Measurements from ENCODE around the gene GSDMA.

The GSDMA gene

DNA sequence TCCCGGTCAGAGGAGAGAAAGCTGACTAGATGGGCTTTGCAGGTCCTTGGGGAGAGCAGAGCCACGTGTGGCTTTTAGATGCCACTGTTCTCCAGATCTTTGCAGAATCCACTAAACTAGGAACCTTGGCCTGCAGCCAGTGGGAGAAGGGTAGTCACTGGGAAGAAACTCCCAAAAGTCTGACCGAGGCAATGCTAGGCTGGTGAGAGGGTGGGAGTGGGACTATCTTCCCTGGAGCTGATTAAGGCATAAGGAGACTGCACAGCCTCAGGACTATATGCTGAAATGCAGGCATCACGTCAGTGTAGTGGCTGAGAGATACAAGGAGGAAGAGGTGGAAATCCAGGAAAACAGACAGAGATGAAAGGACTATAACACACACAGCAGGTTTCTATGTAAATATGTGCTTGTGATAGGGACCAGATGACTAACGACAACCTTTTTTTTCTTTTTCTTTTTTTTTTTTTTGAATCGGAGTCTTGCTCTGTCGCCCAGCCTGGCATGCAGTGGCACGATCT lies 2.2 kb upstream of the GSDMA start:
- no peak for DNase-seq (ENCODE audit: low read depth)

DNA sequence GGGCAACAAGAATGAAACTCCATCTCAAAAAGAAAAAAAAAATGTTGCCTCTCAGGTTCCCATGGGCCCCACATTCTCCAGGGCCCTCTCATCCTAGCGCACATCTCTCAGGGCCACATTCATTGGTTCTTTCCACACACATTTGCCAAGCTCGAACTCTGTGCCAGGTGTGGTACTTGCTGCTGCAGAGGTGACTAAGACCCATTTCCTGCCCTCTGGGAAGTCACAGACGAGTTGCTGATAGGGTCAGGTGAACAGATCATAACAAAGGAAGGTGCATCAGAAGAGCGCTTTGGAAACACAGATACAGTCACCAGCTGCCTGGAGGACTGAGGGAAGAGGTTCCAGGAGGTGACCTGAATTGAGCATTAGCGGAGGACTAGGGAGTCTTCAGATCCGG lies 1.0 kb downstream of the GSDMA start:
- DNase-seq (ENCODE audit: low read depth): no peak

DNA sequence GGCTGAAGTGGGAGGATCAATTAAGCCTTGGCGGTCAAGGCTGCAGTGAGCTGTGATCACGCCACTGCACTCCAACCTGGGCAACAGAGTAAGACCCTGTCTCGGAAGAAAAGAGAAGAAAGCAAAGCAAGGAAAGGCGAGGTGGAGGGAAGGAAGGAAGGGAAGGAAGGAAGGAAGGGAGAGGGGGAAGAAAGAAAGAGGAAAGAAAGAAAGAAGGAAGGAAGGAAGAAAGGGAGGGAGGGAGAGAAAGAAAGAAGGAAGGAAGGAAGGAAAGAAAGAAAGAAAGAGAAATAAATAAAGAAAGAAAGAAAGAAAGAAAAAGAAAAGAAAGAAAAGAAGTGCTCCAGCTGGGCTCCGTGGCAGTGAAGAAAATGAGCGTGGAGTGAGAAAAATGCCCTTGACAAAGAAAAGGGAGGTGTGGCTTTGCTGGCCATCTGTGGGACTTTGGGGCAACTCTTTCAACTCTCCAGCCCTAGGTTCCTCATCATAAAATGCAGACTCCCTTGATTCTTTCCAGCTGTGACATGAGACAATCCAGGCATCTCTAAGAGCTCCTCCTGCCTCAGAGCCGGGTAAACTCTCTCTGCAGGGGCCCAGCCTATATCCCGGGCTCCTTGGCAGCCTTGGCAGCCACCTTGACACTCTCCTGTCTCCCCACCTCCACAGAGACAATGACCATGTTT lies 2.4 kb downstream of the GSDMA start:
- no peak for DNase-seq (ENCODE audit: low read depth)

DNA sequence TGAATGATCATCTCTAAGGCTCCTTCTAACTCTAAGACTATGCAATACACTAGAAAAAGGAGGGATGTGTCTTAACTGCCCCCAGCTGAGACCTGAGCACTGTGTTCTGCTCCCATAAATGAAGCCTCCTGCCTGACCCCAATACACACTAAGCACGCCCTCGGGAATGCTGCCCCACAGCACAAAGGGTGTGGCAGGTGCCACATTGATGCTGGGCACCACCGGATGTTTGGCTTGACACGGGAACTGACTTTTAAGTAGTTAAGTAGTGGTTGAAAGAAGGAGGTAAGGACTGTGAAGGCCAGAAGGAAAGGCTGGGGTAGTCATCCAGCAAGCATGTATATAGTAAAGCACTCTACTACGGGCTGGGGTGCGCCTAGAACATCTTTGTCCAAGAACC lies 4.0 kb downstream of the GSDMA start:
- no peak for DNase-seq (ENCODE audit: low read depth)

DNA sequence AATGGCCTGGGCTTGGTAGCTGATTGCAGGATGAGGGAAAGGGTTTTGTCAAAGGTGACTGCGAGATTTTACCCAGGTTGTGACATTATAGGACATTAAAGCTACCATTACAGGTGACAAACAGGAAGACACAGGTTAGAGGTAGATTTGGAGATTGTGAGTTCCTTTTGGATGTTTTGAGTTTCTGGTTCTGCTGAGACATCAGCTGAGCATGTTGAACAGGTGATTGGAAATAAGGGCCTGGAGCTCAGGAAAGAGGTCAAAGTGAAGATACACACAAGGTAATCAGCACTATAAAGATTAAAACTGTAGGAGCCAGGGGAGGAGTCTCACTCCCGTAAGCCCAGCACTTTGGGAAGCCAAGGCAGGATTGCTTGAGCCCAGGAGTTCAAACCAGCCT lies 6.0 kb downstream of the GSDMA start:
- DNase-seq (ENCODE audit: low read depth): no peak

DNA sequence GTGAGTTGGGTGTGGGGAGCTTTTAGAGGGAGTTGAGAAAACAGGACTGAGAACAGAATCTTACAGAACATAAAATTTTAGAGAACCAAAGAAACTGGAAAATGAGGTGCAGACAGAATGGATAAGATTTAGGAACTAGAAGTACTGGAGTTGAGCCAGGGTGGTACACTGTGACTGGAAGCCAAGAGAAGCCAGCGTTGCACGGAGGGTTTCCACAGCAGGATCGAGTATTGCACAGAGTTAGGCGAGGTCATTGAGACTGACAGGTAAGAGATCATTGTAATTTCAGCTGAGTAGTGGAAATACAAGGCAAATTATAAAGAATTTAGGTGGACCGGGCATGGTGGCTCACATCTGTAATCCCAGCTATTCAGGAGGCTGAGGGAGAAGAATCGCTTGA lies 6.6 kb downstream of the GSDMA start:
- no peak for DNase-seq (ENCODE audit: low read depth)

DNA sequence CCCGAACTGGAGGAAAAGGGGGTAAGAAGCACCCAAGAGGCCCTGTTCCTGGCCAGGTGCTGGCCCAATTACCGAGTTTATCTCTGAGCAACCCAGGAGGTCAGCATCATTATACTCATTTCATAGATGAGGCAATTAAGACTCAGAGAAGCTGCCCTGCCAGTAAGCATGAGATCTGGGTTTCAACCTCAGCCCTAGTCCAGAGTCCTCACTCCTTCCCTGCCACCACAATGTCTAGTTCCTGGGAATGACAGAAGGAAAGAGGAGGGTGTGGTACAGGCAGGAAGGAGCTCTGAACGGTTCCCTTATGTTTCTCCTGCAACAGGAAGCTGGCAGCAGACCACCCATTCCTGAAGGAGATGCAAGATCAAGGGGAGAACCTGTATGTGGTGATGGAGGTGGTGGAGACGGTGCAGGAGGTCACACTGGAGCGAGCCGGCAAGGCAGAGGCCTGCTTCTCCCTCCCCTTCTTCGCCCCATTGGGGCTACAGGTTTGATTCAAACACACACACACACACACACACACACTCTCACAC lies 7.4 kb downstream of the GSDMA start:
- DNase-seq (ENCODE audit: low read depth): no peak

DNA sequence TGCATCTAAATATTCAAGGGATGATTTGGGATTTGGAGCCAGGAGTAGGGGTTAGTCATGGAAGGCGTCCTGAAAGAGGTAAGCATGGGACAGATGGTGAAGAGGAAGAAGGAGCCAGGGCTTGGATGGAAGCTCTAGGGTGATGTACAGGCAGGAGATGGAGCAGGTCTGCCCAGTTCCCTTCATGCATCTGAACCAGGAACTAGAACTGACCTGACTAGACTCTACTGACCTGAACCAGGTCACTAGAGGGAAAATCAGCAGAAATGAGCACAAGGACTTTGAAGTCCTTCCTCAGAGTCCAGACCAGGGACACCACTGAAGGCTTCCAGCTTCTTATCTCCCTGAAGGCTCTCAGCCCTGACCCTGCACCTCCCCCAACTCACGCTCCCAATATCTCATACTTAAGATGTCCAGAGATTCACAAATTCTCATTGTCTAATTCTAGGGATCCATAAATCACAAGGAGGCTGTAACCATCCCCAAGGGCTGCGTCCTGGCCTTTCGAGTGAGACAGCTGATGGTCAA lies 8.3 kb downstream of the GSDMA start:
- DNase-seq (ENCODE audit: low read depth): no peak

DNA sequence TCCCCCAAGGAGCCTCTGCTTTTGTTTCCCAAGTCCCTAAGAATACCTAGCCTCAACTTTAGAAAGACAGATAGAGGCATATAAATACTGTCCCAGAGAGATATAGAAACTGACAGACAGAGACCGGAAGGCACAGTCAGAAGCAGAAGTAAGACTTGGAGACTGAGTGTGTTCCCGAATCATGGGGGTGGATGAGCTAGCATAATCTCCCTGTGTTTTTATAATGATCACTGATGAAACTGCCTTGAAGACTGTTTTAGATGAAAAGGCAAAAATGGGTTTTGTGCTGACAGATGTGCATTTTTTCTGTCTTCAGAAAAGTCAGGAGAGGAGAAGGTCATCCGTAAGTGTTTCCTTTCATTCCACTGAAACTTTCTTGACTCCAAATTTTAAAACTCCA lies 9.5 kb downstream of the GSDMA start:
- DNase-seq (ENCODE audit: low read depth): no peak

DNA sequence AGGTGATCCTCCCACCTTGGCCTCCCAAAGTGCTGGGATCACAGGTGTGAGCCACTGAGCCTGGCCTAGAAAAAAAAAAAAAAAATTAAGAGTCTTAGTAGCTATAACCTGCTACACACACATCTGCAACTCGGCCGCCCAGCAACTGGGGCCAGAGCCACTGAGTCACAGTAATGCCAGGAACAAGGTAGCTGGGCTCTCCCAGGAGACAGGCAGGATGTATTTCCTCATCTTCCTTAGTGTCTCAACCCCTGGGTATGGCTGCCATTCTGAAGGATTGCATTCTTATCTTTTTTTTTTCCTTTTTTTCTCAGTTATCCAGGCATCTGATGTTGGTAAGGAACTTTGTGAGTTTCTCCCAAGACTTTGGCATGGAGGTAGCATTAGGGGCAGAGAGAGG lies 10.7 kb downstream of the GSDMA start:
- no peak for DNase-seq (ENCODE audit: low read depth)

DNA sequence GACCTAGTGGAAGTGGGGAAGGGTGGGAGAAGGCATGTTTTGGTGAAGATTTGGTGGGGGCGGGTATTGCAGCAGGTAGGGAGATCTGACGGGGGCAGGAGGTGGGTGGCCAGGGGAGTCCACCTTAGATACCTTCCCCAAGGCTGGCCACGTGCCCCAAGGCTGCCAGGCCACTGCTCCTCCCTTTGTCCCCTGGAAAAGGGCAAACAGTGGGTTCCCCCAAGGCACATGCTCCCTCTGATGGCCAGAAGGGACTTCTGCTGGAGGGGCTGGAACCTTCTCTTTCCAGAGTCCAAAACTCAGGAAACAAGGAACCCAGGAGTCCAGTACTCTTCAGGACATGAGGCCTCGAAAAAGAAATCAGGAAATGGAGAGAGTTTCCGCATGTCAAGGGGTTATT lies 11.6 kb downstream of the GSDMA start:
- DNase-seq (ENCODE audit: low read depth): no peak

DNA sequence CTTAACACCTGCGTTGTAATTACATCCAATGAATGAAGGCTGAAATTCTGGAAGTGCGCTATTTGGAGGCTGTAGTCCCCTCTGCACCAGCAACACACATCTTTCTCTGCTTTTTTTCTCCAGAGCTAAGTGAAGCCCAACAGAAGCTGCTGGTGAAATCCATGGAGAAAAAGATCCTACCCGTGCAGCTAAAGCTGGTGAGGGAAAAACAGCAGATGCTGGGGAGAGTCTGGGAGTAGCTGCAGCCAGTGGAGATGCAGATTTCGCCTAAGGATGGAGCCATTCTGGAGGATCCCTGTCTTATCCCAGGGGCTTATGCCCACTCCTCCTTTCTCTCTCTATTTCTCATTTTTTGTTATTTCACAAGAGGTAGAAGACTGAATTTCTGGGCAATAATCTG lies 13.0 kb downstream of the GSDMA start:
- no peak for DNase-seq (ENCODE audit: low read depth)

DNA sequence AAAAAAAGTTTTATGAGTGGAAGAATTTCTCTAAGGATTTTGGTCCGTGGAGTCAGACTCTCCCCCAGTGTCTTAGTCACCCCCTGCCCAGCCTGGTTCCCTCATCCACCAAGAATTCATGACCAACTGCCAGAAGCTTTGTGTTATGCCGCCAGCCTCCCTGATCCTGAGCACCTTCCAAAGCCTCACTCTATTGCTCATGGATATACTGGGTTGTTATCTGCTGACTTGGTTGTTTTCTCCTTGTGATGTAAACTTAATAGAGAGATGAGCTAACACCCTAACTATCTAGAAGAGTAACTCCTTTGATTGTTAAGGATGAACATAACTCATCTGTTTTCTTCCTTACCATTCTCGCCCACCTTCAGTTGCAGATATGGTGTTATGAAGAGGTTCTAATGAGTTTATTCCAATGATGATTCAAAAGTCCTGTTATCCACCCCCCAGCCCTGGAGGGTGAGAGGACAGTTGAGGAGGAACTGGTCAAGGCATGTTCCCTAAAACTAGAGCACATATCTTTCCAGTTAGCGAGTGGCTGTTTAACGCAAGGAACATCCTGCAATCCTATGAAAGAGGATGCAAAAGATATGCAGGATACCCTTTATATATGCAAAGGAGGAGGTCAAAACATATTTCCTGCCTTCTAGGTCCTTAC lies 16.3 kb downstream of the GSDMA start:
- no peak for DNase-seq (ENCODE audit: low read depth)

DNA sequence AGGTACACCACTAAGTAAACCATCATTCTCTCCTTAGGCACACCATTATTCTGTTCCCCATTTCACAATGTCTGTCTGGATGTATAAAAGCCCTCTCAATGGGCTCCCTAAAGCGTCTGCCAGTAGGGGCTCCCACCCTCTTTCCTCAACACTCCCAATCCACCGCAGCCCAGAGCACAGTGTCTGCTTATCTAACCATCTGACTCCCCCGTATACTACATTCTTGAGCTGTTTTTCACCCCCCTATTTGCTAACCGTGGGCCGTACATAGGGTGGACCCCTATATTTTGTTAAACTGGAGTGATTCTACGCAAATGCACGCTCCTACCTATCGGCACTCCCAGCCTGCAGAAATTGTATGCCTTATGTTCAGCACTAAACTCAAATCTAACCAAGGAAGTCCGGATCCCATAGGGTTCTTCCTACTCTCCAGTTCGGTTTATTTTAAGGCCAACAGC lies 17.1 kb downstream of the GSDMA start:
- DNase-seq (ENCODE audit: low read depth): no peak

DNA sequence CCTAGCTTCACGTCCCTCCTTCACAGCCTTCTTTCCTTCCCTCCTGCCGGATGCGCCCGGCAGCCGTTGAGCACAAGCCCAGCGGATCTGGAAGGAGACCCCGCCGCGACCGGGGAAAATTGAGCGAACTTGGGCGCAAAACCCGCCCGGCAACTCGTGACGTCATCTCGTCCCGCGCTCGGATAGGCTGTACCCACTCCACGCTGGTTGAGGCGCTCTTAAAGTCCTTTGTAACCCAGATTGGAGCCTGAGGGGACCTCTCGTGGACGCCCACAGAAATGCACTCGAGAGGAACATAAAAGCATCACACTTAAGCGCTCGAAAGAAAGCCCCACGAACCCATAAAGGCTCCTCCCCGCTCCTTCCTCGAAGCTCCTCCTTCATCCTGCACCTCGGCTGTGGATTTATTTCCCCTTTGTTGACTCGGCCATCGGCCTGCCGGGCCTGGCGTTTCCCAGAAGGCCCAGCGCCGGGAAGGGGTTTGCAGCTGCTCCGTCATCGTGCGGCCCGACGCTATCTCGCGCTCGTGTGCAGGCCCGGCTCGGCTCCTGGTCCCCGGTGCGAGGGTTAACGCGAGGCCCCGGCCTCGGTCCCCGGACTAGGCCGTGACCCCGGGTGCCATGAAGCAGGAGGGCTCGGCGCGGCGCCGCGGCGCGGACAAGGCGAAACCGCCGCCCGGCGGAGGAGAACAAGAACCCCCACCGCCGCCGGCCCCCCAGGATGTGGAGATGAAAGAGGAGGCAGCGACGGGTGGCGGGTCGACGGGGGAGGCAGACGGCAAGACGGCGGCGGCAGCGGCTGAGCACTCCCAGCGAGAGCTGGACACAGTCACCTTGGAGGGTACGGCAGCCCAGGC lies 17.8 kb downstream of the GSDMA start, which contains the start of gene PSMD3:
TSS of gene PSMD3 (plus strand) at position 457 of the 856 bp plus-strand sequence. CDS start at position 621, 164 bp downstream.
- peak; percentile 96 for DNase-seq (ENCODE audit: low read depth)

DNA sequence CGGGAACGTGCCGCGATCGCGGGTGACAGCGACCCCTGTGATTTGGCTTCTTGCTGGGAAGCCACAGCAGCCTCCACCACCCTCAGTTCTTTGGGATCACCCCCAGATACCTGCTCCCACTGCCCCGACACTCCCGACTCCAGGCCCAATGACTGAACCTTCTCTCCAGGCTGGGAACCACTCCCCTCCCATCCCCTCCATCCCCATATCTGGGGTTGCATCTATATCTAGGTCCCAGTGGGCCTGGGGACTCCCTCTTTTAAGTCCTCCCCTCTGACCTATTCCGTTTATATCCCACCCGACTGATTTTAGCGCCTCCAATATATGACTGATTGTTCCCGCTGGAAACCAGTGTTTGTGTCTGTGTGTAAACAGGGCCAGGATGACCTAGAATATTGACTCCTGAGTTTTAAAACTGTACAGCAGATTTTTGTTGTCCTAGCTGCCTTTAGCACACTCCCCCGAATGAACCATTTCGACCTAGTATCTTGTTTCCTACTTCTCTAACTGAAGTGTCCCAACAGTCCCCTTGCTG lies 18.5 kb downstream of the GSDMA start:
- no peak for DNase-seq (ENCODE audit: low read depth)

DNA sequence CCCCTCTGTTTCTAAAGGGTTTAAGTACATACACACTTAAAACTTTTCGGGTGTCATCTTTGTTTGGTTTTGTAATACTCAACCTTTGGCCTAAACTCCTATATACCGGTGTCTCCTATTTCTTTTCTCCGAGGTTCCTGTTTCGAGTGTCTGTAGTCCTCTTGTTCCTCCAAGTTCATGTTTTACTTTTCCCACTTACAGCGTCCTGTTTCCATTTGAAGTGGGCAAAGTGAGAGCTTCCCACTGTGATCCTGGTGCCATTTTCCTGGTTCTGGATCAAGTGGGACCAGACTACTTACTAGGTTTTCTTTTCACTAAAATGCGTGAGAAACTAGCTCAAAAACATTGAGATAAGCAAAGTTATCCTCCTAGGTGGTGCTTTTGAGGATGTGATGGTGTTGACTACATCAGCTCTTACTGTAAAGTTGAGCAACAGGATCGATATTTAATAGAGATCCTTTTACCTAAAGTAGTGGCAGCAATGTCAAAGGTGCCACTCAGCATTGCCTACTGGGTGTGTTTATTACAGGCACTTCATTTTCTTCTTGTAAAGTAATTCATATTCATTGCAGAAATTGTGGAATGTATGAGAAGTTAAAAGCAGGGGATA lies 19.1 kb downstream of the GSDMA start:
- DNase-seq (ENCODE audit: low read depth): no peak

DNA sequence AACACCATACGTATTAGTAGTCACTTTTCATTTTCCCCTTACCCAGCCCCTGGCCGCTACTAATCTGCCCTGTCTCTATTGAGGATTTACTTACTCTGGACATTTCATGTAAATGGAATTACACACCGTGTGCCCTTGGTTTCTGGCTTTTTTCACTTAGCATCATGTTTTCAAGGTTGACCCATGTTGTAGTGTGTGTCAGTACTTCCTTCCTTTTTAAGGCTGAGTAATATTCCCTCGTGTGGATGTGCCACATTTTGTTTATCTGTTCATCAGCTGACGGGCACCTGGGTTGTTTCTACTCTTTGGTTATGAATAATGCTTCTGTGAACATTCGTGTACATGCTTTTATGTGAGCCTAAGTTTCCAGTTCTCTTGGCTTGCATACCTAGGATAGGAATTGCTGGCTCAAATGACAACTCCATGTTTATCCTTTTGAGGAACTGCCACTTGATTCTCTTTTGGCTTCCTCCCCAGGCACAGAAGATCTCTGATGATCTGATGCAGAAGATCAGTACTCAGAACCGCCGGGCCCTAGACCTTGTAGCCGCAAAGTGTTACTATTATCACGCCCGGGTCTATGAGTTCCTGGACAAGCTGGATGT lies 25.5 kb downstream of the GSDMA start:
- DNase-seq (ENCODE audit: low read depth): no peak

DNA sequence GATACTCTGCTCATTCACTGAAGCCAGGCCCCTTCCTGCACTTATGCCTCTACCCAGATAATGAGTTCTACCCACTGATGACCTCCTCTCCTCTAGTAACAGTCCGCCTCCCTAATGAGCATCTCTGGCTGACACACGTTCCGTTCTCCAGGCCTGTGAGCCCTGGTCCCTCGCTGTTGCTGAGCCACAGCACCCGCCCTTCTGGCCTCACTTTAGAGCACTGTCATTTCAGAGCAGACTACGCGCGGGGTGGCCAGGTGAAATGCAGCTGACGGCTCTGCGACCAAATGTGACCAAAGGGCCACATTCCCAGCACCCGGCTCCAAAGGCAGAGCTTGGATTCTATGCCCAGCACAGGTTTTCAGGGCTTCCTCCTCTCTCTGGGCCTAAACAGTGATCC lies 31.6 kb downstream of the GSDMA start:
- DNase-seq (ENCODE audit: low read depth): no peak

DNA sequence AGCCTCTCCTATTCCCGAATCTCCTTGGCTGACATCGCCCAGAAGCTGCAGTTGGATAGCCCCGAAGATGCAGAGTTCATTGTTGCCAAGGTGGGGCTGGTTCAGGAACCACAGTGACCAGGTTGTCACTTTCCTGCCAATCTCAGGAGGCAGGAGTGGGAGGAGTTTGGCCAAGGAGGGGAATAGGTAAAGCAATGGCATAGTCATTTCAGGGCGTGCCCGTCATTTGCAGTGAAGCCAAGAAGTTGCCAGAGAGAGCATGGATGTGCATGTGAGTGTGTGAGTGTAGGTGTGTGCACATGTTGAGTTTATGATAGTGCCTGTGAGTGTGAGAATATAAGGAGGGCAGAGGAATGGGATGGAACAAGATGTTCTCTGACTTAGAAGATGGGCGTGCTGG lies 32.6 kb downstream of the GSDMA start:
- no peak for DNase-seq (ENCODE audit: low read depth)

DNA sequence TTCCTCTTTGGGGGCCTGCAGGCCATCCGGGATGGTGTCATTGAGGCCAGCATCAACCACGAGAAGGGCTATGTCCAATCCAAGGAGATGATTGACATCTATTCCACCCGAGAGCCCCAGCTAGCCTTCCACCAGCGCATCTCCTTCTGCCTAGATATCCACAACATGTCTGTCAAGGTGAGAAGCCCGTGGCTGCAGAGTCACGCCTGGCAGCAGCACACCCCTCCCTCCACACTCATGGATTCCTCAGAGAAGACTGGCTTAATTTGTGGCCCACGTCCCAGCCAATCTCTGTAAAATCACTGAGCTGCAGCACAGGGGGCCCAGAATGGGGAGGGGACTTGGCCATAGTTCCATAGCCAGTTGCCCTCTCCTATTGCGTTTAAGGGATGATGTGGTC lies 33.4 kb downstream of the GSDMA start:
- DNase-seq (ENCODE audit: low read depth): no peak
